Body of pancreas (tissue), 4 donors: Measurements from ENCODE around the gene USP35.

Experiments used
- POLR2A ChIP-seq, 3 donors: fragments of 450-650 bp; IDR thresholded peaks; one replicate each; pipeline ENCODE4 v1.6.1; 2016; ENCODE audit warnings: antibody characterized with exemption in 3 of 3, mild to moderate bottlenecking in 2 of 3
- TF ChIP-seq, protein P1 (sequence below), 7 experiments: fragments of 450-650 bp in 4 of 7; fragments of 200-600 bp in 3 of 7; sonication (generic) in 3 of 7; IDR thresholded peaks; one replicate each; pipeline ENCODE4 v1.5.1; 2016 to 2019; ENCODE audit warnings: antibody characterized with exemption in 7 of 7

DNA sequence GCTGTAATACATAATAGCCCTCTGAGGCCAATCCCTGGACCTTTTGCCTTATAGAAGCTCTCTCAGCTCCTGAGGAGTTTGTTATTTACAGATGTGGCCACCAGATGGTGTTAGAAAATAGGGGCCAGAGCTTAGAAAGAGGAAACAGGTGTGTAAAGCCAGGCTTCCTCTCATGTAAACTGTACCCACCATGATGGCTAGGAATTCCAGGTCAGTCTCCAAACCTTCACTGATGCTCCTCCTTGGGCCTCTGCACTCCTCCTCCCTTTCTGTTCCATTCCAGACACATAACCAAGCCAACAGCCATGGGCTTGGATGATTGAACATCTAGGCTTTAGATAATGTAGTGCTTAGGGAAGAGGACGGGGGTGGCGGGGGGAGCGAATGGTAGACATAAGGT lies 39.7 kb downstream of the USP35 start:
- TF ChIP-seq, protein P1, sequence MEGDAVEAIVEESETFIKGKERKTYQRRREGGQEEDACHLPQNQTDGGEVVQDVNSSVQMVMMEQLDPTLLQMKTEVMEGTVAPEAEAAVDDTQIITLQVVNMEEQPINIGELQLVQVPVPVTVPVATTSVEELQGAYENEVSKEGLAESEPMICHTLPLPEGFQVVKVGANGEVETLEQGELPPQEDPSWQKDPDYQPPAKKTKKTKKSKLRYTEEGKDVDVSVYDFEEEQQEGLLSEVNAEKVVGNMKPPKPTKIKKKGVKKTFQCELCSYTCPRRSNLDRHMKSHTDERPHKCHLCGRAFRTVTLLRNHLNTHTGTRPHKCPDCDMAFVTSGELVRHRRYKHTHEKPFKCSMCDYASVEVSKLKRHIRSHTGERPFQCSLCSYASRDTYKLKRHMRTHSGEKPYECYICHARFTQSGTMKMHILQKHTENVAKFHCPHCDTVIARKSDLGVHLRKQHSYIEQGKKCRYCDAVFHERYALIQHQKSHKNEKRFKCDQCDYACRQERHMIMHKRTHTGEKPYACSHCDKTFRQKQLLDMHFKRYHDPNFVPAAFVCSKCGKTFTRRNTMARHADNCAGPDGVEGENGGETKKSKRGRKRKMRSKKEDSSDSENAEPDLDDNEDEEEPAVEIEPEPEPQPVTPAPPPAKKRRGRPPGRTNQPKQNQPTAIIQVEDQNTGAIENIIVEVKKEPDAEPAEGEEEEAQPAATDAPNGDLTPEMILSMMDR (IDR thresholded peaks at IDR 0.05), result peak in 6 of 7 experiments; percentile 33 to 74 (median 54)
- TF ChIP-seq POLR2A (IDR thresholded peaks at IDR 0.05), result no peak
